CD4-positive, alpha-beta T cell (primary cell): ENCODE data around the gene NCAN. TPM values are rescaled to one million over a fixed set of nuclear protein-coding genes. Genes with fewer than 3 reads are reported as not detected.
"Not testable (repeated sequence)": the region's sequence is repeated elsewhere in the genome, so short reads cannot be mapped to it uniquely, and the experiment has no call there.

Source experiments
- ATAC-seq: fragments of 200-7000 bp; cut with Tn5 transposase; one replicate; pipeline ENCODE4 v1.10.0; 2022; ENCODE audit warnings: mild to moderate bottlenecking; ENCODE audit not compliant: poor library complexity
- CTCF ChIA-PET: fragments of 350-600 bp; sonication (Branson Sonifier 250); formaldehyde crosslinking; loops from one replicate; lab custom pipeline; 2021; ENCODE audit warnings: antibody characterized with exemption, inconsistent platforms; lab: Charles Lee
- POLR2A ChIA-PET: fragments of 350-600 bp; sonication (Branson Sonifier 250); formaldehyde crosslinking; loops from one replicate; lab custom pipeline; 2021; ENCODE audit warnings: antibody characterized with exemption, inconsistent platforms; lab: Charles Lee
- DNase-seq, 14 experiments: peaks; one replicate each; pipeline ENCODE4 v3.0.0-alpha.2; 2013 to 2020; ENCODE audit warnings: mixed read lengths in 2 of 14
- H3K27ac ChIP-seq, 2 donors: one replicate each; pipeline versions ENCODE4 v1.5.1 to v1.7.0; 2013; ENCODE audit warnings: low read length in 2 of 2, low read depth in 1 of 2, mild to moderate bottlenecking in 1 of 2
- H3K27me3 ChIP-seq, 2 experiments: 1 replicate in 1 of 2; 2 replicates in 1 of 2; pipeline versions ENCODE4 v1.6.1 to v1.7.0; 2013; ENCODE audit warnings: low read length in 2 of 2, control low read depth in 1 of 2, mild to moderate bottlenecking in 1 of 2, moderate library complexity in 1 of 2; ENCODE audit not compliant: insufficient read depth in 2 of 2, control insufficient read depth in 1 of 2
- H3K36me3 ChIP-seq: one replicate; pipeline ENCODE4 v1.6.1; 2013; ENCODE audit warnings: low read length, control low read depth; ENCODE audit not compliant: insufficient read depth
- H3K4me1 ChIP-seq: one replicate; pipeline ENCODE4 v1.6.1; 2013; ENCODE audit warnings: low read length, control low read depth; ENCODE audit not compliant: insufficient read depth
- H3K4me3 ChIP-seq: one replicate; pipeline ENCODE4 v1.5.1; 2013; ENCODE audit warnings: mild to moderate bottlenecking, low read length, moderate library complexity
- H3K9me3 ChIP-seq, 2 experiments: 1 replicate in 1 of 2; 2 replicates in 1 of 2; pipeline versions ENCODE4 v1.6.1 to v1.7.0; 2013; ENCODE audit warnings: low read length in 2 of 2, mild to moderate bottlenecking in 2 of 2, control low read depth in 1 of 2, moderate library complexity in 1 of 2; ENCODE audit not compliant: control insufficient read depth in 1 of 2, insufficient read depth in 1 of 2
- H3K27ac Mint-ChIP-seq: one replicate; pipeline ENCODE4 v1.8.0; 2020; ENCODE audit warnings: mixed read lengths
- H3K27me3 Mint-ChIP-seq: one replicate; pipeline ENCODE4 v1.8.0; 2021; ENCODE audit warnings: mixed read lengths
- H3K36me3 Mint-ChIP-seq: one replicate; pipeline ENCODE4 v1.8.0; 2021; ENCODE audit warnings: low read depth, mixed read lengths
- H3K4me1 Mint-ChIP-seq: one replicate; pipeline ENCODE4 v1.8.0; 2021; ENCODE audit warnings: low read depth, mixed read lengths
- H3K4me3 Mint-ChIP-seq: one replicate; pipeline ENCODE4 v1.8.0; 2020; ENCODE audit warnings: mild to moderate bottlenecking, mixed read lengths
- H3K9me3 Mint-ChIP-seq: one replicate; pipeline ENCODE4 v1.8.0; 2020; ENCODE audit warnings: mixed read lengths
- intact Hi-C, 2 experiments: fragments of 100-400 bp; cut with DNase I in 1 of 2; cut with micrococcal nuclease in 1 of 2; formaldehyde crosslinking; loops; one replicate each; pipeline versions ENCODE4 v1.15.1 to v1.9.0; 2023 to 2025; cut with DNase I, micrococcal nuclease
- total RNA-seq, 174 experiments: library from RNA in 2 of 174; stranded (reverse) in 2 of 174; gene quantifications; one replicate each; pipeline ENCODE4 v1.2.3 and lab custom pipeline; 2021 to 2026
- TF ChIP-seq, protein P1 (sequence below): fragments of 200-600 bp; IDR thresholded peaks from one replicate; pipeline ENCODE4 v1.8.0; 2022; ENCODE audit warnings: antibody characterized with exemption, mild to moderate bottlenecking

NCAN gene
- total RNA-seq, 2 experiments from 2014 or later: not detected

DNA sequence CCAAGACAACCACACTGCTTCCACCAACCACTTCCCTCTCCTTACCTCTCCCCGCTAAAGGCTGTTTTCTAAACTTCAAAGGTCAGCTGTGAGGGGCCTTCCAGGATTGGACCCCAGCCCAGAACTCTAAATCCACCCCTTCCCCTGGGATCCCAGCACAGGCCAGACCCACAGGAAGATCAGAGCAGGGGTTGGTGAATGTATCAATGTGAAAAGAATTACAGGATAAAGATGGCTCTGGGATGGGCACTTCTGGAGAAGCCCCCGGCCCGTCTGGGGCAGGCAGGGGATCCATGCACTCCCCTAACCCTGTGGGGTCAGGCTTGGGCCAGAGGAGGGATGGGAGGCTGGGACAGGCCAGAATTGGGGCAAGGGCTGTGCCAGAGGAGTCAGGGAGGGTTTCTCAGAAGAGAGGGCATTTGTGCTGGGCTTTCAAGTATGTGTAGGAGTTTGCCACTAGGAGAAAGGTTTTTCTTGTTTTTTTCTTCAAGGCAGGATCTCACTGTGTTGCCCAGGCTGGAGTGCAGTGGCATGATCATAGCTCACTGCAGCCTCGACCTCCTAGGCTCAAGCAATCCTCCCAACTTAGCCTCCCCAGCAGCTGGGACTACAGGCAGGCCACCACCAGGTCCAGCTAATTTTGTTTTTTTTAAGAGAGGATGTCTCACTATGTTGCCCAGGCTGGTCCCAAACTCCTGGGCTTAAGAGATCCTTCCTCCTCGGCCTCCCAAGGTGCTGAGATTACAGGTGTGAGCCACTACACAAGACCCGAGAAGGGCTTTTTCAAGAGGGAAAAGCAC lies 40.7 kb upstream of the NCAN start:
- TF ChIP-seq, protein P1, sequence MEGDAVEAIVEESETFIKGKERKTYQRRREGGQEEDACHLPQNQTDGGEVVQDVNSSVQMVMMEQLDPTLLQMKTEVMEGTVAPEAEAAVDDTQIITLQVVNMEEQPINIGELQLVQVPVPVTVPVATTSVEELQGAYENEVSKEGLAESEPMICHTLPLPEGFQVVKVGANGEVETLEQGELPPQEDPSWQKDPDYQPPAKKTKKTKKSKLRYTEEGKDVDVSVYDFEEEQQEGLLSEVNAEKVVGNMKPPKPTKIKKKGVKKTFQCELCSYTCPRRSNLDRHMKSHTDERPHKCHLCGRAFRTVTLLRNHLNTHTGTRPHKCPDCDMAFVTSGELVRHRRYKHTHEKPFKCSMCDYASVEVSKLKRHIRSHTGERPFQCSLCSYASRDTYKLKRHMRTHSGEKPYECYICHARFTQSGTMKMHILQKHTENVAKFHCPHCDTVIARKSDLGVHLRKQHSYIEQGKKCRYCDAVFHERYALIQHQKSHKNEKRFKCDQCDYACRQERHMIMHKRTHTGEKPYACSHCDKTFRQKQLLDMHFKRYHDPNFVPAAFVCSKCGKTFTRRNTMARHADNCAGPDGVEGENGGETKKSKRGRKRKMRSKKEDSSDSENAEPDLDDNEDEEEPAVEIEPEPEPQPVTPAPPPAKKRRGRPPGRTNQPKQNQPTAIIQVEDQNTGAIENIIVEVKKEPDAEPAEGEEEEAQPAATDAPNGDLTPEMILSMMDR: no peak
- H3K4me1 ChIP-seq: peaks cover 14% of the 10 kb centered on the region
- H3K36me3 ChIP-seq: peaks cover 4% of the 10 kb centered on the region
- H3K27me3 ChIP-seq: no peaks in the 10 kb centered on the region
- no peak for ATAC-seq
- Mint-ChIP-seq H3K4me3 (no peak overlapping the region), H3K27ac (no peak overlapping the region), H3K36me3 (peaks cover 7% of the 10 kb centered on the region), H3K27me3 (no peaks in the 10 kb centered on the region), H3K4me1 (peaks cover 21% of the 10 kb centered on the region), H3K9me3 (no peaks in the 10 kb centered on the region)
- ChIA-PET POLR2A (interaction anchor here (0.9 kb wide), 1 partner anchor 15 kb away, joined by 3 read pairs; no protein-coding TSS in a partner anchor), CTCF (no interaction called here)
- H3K9me3 ChIP-seq: no peaks in the 10 kb centered on the region
- no peak for DNase-seq
- intact Hi-C loops: no loop called here
- H3K4me3 ChIP-seq: no peak overlapping the region
- H3K27ac ChIP-seq: no peak overlapping the region

DNA sequence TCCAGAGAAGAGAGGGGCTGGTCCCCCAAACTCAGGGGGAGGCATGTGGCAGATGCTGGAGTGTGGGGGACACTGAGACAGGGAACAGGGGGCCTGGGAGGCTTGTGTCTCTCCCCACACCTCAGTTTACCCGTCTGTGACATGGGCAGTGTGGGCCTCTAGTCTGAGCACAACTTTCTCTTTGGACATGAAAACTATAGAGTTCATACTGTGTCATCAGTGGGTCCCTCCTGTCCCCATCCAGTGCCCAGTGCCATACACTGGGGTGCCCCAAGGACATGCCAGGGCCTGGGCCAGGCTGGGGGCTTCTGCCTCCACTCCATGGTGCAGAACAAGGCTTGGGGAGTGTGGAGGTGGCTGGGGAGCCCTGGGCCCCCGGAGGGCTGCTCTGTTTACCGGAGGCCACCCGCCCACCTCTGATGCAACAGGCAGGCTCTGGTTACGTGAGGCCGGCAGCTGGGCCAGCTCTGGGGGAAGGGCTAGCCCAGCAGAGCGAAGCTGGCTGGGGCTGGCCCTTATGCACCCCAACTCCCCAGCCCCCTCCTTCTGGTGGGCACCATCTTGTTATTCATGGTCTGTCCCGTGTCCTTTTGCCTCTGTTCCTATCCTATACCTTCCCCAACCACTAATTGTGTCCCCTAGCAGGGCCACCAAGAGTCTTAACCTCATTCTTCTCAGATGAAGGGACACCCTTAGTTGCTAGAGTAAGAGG lies 39.8 kb upstream of the NCAN start:
- ATAC-seq: no peak
- H3K27ac ChIP-seq: no peak overlapping the region
- intact Hi-C loops: no loop called here
- peaks cover 14% of the 10 kb centered on the region for H3K4me1 ChIP-seq
- H3K36me3 ChIP-seq: peaks cover 12% of the 10 kb centered on the region
- peaks cover 15% of the 10 kb centered on the region for H3K36me3 Mint-ChIP-seq
- DNase-seq: no peak
- no peak overlapping the region for H3K4me3 ChIP-seq
- no peaks in the 10 kb centered on the region for H3K27me3 ChIP-seq
- POLR2A ChIA-PET: no interaction called here
- no peaks in the 10 kb centered on the region for H3K9me3 ChIP-seq
- TF ChIP-seq, protein P1: no peak
- no peak overlapping the region for H3K27ac Mint-ChIP-seq
- no peak overlapping the region for H3K4me3 Mint-ChIP-seq
- H3K27me3 Mint-ChIP-seq: no peaks in the 10 kb centered on the region
- CTCF ChIA-PET: no interaction called here
- H3K4me1 Mint-ChIP-seq: peaks cover 21% of the 10 kb centered on the region
- H3K9me3 Mint-ChIP-seq: no peaks in the 10 kb centered on the region

DNA sequence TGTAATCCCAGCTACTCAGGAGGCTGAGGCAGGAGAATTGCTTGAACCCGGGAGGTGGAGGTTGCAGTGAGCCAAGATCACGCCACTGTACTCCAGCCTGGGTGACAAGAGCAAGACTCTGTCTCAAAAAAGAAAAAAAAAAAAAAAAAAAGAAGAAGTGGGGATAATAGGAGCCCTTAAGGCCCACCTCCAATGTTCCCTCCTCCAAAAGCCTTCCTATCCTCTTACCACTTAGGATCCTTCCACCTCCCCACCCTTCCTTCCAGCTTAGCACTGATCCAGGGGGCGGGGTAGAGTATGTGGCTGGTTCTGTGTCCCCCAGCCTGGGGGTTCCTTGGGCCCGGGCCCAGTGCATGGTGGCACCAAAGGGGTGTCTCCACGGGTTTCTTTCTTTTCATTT lies 38.5 kb upstream of the NCAN start:
- H3K9me3 Mint-ChIP-seq, H3K9me3 ChIP-seq, H3K27ac Mint-ChIP-seq, H3K27me3 ChIP-seq, H3K27ac ChIP-seq, ATAC-seq, H3K4me3 Mint-ChIP-seq, DNase-seq, H3K27me3 Mint-ChIP-seq, intact Hi-C loops, POLR2A ChIA-PET, H3K4me3 ChIP-seq: not testable (repeated sequence)
- Histone ChIP-seq H3K4me1 (peaks cover 14% of the 10 kb centered on the region), H3K36me3 (peaks cover 18% of the 10 kb centered on the region)
- Mint-ChIP-seq H3K4me1 (peaks cover 21% of the 10 kb centered on the region), H3K36me3 (peaks cover 18% of the 10 kb centered on the region)
- CTCF ChIA-PET: interaction anchor here (2.3 kb wide), 1 partner anchor 27 kb away, joined by 9 read pairs; no protein-coding TSS in a partner anchor
